SKM-1 treated with dmso at 0.1 percent for 144 hours (cell line): Measurements from ENCODE around the gene ARRDC1.
"Not testable (repeated sequence)": the region's sequence is repeated elsewhere in the genome, so short reads cannot be mapped to it uniquely, and the experiment has no call there.

Source experiments
- DNase-seq: peaks from one replicate; lab custom pipeline; 2025; ENCODE audit not compliant: unreplicated experiment; lab: John Stamatoyannopoulos, UW

ARRDC1 gene

DNA sequence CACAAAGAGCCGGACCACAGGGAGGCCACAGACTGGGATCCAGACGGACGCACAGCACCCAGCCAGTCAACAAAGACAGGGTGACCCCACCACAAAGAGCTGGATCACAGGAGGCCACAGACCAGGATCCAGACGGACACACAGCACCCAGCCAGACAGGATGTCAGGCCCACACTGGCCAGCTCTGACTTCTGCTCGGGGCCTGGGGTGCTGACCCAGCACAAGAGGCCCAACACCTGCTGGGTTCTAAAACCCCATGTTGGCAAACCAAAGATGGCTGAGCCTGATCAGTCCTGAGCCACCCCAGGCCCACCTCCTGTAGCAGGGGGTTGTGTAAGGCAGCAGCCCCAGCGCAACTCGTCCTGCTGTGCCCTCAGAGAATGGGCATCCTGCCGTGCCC, 21.5 kb upstream of the ARRDC1 start:
- no peak for DNase-seq

DNA sequence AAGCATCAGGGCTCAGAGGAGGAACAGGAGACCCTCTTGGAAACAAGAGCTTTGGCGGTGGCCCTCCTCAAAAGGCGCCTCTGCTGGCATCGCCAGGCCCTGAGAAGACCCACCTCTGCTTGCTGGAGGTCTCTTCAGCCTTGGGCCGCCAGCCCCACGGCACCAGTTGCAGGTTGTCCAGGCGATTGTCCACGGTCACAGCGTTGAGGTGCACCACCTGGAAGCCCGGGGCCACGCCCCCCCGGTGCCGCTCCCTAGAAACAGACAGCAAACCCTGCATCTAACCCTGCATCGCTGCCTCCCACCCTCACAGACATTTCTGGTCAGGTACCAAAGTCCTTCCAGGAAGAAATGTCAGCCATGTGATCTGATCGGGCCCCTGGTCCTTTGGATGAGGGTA, 18.6 kb upstream of the ARRDC1 start:
- no peak for DNase-seq

DNA sequence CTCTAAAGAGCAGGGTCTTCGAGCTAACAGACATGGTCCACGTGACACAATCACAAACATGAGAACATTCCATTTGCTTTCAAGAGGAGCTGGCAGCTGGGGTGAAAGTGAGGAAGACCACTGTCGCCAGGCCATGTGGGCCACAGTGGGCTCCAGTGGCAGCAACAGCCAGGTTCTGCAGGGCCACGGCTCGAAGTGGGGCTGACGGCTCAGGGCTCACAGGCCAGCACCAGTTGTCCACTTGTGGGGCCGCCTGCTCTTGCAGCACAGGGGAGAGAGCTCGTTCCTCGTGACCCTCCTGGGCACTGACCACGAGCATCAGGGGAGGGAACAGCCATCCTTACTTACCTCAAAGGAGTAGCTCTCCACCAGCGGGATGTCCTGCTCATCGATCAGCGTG, 17.2 kb upstream of the ARRDC1 start:
- no peak for DNase-seq

DNA sequence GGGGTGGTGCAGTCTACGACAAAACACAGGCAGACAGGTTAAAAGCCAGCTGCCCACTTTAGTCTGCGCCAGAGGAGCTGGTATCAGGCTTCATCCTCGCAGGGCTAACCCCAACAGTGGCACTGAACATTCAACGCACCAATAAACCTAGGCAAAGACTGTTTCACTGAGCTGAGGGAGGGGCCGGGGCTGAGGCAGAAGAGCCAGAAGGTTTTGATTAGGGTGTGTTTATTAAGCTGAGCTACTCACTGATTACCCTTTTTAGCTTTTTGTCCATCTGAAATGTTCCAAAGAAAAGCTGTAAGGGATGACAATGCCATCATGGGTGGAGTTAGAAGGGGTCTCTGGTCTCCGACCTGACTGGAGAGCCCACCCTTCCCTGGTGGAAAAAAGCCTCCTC, 16.6 kb upstream of the ARRDC1 start:
- DNase-seq, result no peak

DNA sequence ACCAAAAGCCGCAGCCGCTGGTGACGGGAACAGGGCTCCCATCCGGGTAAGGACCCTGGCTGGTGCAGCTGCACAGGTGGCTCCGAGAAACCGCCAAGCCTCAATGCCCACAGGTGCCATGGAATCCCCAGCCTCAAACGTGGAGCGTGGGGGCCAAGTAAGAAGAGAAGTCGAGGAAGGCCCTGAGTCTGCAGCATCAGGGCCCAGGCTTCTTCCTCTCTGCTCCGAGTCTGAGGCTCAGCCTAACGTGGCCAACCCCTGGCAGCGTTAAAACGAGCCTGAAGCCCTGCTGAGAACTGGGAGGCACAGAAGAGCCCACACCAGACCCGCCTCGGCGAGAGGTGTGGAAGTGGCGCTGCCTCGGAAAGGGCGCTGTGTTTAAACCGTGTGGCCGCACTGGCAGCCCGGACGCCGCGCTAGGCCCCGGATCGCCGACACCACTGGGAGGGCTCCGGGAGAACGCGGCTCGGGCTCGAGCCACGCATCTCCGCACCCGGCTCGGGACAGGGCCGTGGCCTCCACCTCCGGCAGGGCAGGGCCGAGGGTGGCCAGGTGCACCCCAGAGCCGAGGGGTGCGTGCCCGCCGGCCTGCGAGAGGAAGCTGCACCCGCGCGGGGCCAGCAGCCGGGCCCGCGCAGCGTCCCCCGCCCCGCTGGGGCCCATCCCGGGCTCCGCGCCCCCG, 15.9 kb upstream of the ARRDC1 start:
- DNase-seq, result no peak

DNA sequence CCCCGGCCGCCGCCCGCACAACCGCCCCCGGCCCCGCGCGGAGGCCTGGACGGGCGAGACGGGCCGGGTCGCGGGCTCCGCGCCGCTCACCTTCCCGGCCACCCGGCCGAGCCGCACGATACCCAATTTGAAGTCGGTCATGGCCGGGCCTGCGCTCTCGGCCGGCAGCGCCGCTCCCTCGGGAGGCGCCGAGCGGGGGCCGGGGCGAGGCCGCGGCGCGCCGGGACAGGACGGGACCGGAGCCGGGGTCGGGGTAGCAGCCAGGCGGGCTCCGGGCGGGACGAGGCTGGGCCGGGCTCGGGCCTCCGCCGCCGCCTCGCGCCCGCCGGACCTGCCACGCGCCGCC, 15.4 kb upstream of the ARRDC1 start:
- DNase-seq, result no peak

DNA sequence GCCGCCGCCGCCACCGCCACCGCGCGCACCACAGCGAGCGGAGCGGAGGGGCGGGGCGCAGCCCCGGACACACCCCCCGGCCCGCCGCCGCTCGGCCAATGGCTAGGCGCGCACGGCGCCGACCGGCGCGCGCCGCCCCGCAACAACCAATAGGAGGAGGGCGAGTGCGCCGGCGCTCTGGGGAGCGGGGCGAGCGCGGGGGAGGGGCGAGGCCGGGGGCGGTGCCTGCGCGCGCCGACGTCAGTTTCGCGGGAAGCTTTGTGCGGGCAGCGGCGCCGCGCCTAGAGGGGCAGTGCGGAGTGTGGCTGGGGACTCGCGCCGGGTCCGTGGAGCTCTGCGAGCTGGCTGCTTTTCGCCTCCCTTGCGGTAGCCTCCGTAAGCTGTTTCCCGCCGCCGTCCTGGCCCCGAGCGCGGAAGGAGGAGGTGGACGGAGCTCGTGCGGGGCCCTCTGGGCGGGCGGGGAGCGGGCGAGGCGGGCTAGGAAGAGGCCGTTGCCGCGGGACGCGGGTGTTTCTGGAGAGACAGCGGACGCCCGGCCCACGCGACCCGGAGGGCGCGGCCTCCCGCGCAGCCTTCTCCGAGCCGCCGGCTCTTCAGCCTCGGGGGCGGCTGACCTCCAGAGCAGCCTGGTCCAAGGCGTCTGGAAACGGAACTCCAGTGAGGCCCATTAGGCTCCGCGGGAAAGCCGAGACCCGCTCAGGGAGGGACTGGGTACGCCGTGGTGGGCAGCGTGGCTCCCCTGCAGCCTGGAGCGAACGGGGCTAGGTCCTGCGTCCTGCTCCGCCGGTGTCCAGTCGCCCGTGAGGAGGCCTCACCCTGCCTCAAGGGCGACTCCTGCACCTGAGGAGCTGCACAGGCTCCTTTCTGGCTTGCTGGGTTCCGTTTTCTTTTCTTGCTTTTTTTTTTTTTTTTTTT, 14.8 kb upstream of the ARRDC1 start, which contains the start of gene ZMYND19:
TSS of gene ZMYND19 (minus strand) at position 44 of the 915 bp plus-strand sequence. CDS start 249 bp downstream, outside the sequence.
- DNase-seq, result peak; percentile 88

DNA sequence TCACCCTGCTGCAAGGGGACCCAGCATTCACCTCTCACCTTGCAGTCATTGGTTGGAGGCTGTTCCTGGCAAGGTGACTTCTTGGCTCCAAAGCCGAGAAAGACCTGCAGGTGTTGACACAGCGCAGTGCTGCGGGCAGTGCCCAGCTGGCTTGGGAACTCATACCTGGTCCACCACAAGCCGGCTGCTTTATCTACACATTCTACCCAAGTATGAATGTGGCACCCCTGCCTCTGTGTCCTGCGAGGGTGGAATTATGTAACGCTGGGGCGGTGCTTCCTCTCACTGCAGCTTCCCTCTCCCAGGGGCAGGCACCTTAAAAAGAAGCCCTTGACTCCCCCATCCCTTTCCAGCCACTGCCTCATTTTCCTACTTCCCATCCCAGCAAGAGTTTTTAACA, 12.7 kb upstream of the ARRDC1 start:
- DNase-seq, result peak; percentile 42

DNA sequence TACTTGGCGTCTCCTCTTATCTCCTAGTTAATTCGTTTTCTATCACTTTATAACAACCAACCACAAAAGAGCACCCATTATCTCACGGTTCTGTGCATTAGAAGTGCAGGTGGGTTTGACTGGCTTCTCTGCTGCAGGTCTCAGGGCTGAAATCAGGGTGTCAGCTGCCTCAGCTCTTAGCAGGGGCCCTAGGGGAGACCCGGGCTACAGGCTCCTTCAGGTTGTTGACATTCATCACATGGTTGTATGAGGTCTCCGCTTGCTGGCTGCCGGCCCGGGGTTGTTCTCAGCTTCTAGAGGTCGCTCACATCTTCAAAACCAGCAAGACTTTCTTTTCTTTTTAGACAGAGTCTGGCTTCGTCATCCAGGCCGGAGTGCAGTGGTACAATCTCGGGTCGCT, 12.3 kb upstream of the ARRDC1 start:
- DNase-seq, result no peak

DNA sequence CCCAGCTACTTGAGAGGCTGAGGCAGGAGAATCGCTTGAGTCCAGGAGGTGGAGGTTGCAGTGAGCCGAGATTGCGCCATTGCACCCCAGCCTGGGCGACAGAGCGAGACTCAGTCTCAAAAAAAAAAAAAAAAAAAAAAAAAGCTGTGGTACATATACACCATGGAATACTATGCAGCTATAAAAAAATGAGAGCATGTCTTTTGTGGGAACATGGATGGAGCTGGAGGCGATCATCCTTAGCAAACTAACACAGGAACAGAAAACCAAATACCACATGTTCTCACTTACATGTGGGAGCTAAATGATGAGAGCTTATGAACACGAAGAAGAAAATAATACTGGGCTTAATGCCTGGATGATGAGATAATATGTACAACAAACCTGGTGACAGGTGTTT, 8.9 kb upstream of the ARRDC1 start:
- DNase-seq, result not testable (repeated sequence)

DNA sequence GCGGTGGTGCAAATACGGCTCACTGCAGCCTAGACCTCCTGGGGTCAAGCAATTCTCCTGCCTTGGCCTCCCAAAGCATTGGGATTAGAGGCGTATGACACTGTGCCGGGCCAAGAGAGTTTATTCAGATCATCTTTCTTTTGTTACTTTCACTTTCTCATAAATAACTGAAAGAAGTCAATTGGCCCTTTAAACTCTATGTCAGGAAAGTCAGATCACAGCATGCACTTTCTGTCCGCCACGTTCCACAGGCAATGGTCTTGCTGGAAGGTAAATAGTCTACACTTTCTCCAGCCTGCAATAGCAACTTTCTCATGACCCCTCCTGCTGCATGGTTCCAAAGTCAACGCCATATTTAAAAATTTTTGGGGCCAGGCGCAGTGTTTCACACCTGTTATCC, 6.5 kb upstream of the ARRDC1 start:
- no peak for DNase-seq

DNA sequence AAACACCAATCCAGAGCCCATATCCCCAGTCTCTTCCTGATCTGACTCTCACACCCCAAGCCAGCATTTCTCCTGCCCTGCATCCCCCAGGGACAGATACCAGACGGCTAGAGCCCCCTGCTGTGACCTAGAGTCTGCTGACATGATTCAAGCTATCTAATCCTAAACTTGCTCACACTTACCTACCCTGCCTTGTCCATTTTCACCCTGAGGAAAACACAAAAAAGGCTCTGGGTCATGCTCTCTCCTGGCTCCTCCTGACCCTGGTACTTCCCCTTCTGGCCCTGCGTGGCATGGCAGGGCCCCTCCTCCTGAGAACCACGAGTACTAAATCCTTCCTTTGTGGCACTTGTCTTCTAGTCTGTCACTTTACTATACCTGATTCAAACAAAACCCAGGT, 2.8 kb upstream of the ARRDC1 start:
- DNase-seq, result peak; percentile 57

DNA sequence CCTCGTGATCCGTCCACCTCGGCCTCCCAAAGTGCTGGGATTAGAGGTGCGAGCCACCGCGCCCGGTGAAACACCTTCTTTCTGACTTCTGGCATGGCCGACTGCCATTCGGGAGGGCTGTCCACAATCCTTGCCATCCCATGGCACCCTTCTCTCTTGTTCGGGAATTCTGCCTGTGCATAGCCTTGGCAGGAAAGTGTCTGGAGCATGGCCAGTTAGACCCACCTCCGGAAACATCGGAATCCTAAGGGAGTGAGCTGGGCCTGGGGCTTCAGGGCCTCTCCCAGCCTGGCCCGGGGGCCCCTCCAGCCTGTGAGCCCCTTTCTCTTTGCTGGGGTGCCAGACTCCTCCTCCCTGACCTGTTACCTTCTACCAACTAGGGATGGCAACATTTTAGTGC, 1.6 kb upstream of the ARRDC1 start:
- no peak for DNase-seq

DNA sequence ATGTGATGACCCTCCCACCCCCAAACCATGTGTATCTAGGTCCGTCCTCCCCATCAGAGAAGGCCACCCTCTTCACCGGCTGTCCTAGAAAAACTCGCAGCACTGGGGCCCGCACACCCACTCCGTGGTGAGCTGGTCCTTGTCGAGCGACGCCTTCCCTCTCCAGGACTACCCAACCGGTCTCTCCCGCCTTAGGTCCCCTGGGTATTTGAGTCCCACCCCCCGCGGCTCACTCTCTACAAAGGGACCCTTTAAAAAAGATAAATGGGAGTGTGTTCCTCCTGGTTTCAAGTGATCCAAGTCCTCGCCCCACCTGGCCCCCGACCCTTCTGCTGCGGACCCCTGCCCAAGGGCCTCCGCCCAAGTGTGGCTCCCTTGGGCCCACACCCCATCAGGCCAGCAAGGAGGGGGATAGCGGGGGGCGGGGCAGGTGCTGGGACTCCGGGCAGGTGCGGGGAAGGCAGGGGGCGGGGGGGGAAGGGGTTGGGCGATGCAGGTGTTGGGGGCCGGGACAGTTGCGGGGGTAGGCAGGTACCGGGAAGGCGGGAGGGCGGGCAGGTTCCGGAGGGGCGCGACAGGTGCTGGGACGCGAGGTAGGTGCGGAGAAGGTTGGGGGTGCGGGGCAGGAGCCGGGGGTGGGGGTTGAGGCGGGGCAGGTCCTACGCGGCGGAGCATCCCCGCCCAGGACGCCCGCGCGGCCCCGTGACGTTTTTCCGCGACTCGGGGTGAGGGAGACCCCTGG, 970 bp upstream of the ARRDC1 start:
- DNase-seq, result no peak

DNA sequence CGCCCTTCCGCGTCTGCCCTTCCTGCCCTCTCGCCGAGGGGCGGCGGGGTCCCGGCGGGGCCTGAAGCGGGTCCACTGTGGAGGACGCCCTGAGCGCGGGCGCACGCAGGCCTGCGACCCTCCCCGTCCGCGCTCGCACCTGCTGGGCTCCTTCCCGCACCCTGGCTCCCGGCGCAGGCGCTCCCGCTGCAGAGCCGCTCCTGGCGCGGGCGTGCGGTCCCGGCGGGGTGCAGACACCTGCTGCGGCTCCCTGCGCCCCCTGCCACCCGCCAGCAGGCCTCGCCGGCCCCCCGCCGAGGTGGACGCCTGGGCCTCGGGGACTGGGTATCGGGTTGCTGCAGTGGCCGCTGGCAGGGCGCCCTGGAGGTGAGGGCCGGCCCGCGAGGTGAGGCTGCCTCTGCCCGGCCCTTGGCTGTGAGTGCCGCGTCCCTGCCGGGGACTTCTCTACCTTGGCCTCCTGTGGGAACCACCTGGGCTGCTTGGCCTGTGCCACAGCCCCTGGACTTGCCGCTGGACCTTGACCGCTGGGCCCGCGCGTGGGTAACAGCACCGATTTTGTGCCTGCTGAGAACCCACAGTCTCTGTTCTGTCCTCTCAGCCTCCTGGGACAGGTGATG, 627 bp downstream of the ARRDC1 start:
- DNase-seq, result no peak

DNA sequence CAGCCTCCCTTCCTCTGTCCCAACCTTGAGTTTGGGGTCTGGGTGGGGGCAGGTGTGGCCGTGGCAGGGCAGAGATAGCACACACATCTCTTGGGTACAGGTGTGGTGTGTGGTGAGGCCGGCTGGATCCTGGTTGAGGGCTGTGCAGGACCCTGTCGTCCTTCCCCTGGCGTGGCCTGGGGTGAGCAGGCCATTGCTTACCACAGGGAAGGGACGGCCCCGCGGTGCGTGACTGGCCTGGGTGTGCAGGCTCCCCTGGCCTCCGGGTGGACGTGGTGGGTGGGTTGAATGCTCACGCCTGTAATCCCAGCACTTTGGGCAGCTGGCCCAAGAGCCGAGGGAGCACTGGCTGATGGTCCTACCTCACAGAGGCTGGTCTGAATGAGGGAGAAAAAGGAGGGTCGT, 1.2 kb downstream of the ARRDC1 start:
- no peak for DNase-seq

DNA sequence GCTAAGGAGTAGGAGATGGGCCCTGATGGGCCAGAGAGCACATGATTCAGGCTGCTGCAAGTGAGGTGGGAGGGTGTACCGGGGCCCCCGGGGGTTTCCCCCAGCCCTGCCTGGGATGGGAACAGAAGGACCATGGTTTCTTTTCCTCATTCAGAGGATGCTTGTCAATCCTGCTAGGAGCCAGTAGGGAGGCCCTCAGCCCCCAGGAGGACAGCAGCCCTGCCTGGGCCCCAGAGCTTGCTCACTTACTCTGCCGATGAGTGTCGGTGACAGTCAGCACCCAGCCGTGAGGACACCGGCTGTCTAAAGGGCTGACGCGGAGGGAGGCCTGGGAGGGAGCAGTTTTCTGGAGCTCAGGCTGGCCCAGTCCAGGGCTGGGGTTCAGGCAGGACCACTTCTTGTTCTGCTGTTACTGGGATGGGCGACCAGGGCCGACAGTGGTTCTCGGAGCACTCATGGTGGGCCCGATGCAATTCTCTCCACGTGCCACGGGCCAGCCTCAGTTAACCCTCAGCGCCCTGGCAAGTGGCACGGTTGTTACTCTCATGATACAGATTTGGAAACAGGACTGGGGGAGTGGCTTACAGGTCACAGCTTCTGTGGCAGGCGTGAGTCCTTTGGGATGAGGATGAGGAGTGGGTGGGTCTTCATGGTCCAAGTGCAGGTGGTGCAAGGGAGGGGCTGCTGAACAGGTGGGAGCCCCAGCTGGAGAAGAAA, 1.8 kb downstream of the ARRDC1 start:
- DNase-seq, result no peak

DNA sequence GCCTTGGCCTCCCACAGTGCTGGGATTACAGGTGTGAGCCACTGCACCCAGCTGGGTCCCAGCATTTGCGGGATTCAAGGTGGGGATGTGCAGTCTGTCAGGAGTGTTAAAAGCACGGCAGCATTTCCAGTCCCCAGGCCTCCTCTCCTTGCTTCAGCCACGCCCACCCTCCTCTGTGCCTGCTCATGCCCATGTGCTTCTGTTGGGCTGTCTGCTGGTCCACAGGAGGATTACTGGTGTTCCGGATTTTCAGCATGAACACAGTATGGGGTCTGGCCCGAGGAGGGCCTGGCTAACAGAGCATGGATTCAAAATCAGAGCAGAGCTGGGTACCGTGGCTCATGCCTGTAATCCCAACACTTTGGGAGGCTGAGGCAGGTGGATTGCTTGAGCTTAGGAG, 5.5 kb downstream of the ARRDC1 start:
- no peak for DNase-seq

DNA sequence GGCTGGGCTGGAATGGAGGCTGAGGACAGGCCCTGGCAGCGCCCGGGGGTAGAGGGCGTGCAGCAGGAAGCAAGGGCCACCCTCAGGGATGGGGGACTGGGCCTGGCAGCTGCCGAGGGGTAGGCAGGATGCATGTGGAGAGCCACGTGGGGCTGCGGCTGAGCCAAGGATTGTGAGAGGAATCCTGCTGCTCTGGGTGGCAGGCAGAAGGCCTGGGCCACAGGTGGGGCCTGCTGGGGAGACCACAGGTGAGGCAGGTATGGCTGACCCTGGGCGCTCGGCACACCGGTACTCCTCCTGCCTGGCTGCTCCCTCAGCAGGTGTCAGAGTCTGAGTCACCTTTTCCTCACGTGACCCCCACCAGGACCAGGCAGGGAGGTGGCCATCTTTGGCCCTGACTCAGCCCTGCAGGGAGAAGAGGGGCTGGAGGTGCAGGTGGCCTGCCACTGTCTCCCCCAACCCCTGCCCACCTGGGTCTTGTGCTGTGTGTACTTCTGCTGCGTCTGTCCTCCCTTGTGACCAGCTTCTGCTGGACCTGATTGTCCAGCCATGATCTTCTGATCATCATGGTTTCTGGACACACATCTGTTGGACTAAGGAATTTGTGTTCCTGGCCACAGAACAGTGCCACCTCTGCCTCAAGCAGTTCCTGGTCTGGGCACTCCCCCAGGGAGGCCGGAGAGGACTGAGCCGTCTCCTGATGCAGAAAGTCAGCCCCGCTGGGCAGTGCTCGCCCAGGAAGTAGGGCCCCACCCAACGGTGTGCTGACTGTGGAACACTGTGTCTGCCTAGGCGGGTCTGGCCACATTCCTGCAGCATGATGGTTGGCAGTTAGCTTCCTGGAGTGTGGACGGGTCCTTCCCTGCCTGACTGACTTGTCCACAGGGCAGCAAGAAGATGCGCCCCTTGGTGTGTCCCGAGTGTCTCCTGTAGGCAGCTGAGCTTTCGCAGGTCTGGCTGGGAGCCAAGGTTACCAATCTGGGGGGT, 6.4 kb downstream of the ARRDC1 start:
- no peak for DNase-seq

DNA sequence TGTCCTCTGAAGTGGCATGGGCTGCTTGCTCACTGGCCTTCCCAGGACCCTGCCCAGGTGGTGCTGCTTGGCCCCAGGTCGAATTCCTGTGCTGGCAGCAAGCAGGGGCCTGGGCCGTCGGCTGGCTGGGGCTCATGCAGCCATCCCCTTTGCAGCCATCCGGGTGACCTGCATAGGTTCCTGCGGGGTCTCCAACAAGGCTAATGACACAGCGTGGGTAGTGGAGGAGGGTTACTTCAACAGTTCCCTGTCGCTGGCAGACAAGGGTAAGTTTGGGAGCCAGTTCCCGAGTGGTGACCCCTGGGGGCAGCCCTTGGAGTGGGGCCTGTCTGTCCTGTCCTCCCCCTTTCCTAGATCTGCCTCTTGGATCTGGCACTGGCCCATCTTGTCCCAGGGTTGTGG, 7.3 kb downstream of the ARRDC1 start:
- no peak for DNase-seq
